ENCODE data around the gene CEP126.
A peak's percentile ranks its signal among the peaks of the same experiment; 100 is the strongest.
"Not testable (repeated sequence)": the region's sequence is repeated elsewhere in the genome, so short reads cannot be mapped to it uniquely, and the experiment has no call there.

Gene CEP126

DNA sequence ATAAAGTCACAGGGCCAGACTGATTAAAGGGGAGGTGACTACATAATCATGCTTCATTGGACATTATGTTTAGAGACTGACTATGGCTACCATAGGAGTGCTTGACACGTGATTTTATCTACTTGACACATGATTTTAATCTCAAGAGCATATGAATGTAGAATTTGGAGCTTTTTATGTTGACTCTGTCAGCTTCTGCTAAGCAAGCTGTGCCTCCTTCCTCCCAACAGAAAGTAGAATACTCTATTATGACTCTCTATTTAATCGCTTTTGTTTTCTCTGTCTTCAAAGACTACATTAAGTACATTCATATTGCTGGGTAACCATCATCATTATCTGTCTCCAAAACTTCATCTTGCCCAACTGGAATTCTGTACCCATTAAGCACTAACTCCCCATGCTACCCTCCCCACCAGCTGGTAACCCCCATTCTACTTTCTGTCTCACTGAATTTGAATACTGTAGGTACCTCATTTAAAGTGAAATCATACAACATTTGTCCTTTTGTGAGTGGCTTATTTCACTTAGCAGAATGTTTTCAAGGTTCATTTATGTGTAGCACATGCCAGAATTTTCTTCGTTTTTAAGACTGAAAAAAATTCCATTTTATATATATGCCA lies 26.2 kb downstream of the CEP126 start:
- no peak for DNase-seq

DNA sequence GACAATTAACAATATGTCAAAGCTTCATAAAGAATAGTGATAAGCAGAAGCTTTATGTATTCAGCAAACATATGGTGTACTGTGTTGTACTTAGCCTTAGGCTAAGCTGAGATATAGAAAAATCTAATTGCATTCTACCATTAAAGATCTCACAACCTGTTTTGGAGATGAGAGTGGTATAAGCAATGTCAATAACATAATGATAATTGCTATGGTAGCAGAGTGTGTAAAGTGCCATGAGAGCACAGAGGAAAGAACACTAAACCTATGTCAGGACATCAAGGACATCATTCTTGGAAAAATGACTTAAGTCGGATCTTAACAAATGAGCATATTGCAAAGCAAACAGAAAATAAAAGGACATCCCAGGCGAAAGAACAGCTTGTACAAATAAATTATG lies 30.1 kb downstream of the CEP126 start:
- DNase-seq, result no peak

DNA sequence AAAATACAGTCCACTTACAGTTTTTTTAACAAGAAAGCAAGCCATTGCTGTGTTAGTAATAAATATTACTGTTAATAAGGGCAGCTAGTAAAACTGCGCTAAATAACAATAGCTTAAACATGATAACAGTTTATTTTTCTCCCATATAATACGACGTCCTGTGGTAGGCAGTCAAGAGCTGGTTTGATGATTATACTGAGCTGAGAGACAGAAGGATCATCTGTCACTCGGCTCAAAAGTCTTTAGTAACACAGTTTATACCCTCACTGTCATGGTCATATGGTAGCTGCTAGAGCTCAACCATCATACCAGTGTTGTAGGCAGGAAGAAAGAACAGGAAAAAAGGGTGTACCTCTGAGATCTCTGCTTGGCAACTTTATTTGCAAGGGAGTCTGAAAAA lies 30.6 kb downstream of the CEP126 start:
- DNase-seq, result no peak

DNA sequence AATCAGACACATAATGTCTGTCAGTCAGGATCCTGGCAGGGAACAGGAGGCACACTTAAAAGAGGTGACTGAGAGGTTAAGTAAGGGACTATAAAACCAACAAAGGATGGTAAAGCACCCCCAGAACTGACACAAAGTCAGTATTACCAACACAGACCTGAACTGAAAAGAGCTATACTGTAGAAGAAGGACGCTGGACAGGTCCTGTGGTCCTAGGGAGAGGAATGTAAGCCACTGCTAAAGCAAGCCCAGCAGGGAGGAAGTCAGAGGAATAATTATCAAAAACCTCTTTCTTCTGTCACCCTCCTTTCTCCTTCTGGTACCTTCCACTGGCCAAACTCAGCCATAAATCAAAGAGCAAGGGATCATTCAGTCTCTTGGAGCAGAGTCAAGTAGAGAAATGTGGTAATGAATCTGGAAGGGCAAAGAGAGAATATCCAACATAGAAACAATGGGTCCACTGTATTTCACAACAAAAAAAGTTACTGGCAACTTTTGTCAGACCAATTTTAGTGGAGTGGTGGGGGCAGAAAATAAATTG lies 34.9 kb downstream of the CEP126 start:
- no peak for DNase-seq

DNA sequence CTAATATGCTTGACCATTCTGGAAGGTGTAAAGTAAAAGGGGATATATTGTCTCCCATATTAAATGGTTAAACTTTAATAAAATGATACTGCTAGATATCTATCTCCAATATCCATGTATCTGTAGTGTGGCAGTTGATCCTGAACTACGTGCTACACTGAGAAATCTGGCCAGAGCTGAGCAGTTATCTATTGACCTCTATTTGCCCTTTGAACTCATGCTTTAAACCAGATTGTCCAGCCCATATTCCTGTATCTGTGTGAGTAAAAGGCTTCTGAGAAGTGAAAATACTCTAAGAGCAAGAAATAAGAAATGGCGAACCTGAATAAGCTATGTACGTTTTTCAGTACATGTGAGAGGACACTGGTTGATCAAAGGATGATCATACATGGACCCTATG lies 40.5 kb downstream of the CEP126 start:
- DNase-seq, result no peak

DNA sequence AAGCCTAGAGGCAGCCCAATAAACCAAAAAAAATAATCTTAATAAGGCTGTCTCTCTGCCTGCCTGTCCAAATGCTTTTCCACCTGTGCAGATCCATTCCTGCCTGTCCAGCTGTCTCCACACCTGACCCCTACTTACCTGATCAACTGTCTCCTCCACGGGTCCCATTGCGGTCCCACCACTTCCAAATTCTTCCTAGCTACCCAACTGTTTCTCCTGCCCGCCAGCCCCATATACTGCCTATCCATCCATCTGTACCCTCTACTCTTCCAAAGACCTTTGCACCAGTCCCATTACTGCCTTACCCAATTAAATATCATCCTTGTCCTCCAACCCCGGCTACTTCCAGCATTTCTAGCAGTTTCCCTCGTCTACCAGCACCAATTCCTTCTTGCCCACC lies 40.9 kb downstream of the CEP126 start:
- no peak for DNase-seq

DNA sequence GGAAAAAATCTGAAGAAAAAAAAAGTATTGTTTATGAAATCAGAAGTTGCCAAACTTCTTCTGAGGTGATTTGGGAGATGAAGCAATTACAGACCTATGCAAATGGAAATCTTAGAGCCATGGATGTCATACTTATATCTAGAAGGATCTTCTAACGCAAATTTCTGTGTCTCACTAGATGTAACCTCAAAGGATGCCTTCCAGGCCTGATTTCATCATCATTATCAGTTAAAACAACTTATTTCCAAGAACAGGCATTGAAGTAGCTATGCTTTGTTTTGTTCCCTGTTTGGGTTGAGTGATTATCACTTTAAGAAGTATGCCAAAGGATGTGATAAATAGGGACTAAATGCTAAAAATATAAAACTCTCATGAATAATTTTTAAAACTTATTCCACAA lies 45.4 kb downstream of the CEP126 start:
- DNase-seq, result no peak

DNA sequence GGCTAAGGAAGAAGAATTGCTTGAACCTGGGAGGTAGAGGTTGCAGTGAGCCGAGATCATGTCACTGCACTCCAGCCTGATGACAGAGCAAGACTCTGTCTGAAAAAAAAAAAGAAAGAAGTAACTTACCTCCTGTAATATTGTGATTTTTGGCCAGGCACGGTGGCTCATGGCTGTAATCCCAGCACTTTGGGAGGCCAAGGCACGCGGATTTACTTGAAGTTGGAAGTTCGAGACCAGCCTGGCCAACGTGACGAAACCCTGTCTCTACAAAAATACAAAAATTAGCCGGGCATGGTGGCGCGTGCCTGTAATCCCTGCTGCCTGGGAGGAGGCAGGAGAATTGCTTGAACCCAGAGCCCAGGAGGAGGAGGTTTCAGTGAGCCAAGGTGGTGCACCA lies 49.4 kb downstream of the CEP126 start:
- not testable (repeated sequence) for DNase-seq

DNA sequence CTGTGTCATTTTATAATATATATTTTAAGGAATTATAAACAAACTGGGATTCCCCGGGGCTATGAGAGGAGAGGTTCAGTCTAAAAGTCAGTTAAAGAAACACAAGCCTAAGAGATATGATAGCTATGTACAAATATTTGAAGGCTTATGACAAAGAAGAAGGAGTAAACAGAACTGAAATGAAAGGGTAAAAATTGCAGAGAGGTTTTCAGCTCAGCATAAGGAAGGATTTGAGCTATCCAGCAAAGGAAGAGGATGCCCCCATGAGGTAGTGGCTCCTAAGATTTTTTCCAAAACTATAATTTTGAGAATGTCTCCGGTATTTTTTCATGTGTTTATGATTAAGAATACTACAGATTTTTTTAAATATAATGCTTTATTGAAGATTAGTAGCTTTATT lies 59.4 kb downstream of the CEP126 start:
- no peak for DNase-seq

DNA sequence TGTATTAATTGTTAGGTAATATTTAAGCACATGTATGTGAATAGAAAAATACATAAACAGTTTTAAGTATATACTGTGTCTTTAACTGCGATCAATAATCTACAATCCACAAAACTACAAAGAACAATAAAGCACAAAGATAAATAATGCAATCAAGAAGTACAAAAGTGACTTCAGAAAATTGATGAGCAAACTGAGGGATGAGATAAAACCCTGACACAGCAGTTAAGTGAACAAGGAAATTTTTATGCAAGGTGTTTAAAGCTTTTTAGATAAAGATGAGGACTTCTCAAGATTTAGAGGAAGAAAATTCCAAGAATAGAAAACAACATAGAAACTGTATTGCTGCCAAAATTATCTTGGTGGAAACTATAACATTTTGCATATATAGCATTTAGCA lies 60.0 kb downstream of the CEP126 start:
- DNase-seq, result no peak

DNA sequence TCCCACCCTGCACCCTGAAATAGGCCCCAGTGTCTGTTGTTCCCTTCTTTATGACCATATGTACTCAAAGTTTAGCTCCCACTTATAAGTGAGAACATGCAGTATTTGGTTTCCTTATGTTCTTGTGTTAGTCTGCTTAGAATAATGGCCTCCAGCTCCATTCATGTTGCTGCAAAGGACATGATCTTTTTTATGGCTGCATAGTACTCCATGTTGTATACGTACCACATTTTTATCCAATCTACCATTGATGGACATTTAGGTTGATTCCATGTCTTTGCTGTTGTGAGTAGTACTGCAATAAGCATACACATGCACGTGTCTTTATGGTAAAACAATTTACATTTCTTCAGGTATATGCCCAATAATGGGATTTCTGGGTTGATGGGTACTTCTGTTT lies 60.9 kb downstream of the CEP126 start:
- DNase-seq, result no peak

DNA sequence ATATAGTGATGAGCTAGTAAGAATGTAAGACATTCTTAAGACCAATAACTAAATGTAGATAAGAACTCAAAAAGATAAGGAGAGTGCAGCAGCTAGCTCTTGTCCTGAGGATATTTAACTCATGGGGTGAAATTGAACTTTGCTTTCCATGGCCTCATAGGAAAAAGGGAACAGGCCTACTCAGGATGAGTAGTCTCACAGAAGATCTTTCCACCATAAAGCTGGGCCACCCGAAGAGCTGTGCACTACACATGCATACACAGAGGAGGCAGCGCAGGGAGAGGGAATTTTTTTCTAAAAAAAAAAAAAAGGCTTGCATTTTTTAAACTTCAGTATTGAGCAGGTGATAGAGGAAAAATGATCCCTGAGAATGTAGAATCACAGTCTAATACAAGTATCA lies 72.6 kb downstream of the CEP126 start:
- no peak for DNase-seq

DNA sequence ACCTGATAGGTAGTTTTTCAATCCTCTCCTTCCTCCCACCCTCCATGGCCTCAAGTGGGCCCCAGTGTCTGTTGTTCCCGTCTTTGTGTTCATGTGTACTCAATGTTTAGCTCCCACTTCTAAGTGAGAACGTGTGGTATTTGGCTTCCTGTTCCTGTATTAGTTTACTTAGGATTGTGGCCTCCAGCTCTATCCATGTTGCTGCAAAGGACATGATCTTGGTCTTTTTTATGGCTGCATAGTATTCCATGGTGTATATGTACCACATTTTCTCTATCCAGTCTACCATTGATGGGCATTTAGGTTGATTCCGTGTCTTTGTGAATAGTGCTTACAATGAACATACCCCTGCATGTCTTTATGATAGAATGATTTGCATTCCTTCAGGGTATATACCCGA lies 78.4 kb downstream of the CEP126 start:
- no peak for DNase-seq

DNA sequence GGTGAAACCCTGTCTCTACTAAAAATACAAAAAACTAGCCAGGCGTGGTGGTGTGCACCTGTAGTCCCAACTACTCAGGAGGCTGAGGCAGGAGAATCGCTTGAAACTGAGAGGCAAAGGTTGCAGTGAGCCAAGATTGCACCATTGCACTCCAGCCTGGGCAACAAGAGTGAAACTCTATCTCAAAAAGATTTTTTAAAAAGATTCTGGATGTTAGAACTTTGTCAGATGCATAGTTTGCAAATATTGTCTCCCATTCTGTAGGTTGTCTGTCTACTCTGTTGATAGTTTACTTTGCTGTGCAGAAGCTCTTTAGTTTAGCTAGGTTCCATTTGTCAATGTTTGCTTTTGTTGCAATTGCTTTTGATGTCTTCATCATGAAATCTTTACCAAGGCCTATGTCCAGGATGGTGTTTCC lies 79.3 kb downstream of the CEP126 start:
- DNase-seq, result not testable (repeated sequence)

DNA sequence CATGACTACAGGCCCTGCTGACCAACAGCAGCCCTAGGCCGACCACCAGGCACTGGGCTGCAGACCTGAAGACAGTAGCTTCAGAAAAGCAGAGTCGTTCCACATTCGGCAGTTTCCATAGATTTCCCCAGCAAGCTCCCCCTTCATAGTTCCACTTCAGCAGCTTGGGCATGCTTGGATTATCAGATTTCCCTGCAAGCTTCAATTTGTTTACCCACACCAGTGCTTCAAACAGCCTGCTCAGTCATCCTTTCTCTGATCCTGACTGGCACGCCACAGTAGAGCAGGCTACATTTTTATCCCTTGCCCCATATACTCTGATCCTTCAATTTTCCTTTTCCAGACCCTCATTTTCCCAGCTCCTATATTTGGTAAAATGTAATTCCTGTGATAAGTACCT lies 81.3 kb downstream of the CEP126 start:
- no peak for DNase-seq

DNA sequence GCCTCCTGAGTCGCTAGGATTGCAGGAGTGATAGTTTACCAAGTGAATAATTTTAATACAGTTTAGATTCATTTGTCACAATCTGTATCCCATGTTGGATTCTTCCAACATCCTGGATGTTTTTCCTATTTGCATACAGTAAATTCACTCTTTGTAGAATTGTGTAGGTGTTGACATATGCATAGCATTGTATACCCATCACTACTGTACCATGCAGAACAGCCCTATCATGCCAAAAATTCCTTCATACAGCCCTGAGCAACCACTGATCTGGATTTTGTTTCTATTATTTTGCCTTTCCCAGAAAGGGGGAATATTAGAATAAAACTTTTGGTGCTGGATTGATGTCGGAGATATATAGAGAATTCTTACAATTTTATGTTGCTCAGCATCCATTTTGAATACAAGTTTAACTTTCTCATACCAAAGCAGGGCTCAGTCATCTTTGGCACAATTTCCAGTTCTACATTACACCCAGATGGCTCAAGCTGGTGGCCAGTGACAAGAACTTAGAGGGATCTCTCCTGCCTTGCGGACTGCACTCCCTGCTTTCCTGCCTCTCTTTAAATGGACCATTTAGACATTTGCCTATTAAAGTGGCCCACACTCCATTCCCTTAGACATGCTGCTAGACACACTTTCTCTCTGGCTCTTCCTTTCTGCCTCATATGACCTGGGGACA lies 87.0 kb downstream of the CEP126 start:
- DNase-seq, result no peak

DNA sequence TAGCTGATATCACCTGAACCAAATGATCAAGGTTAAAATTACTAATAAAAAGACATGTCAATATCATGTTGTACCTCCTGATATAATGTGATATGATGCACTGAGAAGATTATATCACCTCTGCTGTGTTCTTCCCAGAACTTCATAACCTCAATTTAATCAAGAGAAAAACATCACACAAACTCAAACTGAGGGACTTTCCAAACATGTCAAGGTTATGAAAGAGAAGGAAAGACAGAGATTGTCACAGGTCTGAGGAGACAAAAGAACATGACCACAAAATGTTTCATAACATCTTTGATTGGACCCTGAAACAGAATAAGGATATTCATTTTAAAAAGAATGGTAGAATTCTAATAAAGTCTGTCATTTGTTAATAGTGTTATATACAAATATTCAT lies 89.4 kb downstream of the CEP126 start:
- DNase-seq, result no peak

DNA sequence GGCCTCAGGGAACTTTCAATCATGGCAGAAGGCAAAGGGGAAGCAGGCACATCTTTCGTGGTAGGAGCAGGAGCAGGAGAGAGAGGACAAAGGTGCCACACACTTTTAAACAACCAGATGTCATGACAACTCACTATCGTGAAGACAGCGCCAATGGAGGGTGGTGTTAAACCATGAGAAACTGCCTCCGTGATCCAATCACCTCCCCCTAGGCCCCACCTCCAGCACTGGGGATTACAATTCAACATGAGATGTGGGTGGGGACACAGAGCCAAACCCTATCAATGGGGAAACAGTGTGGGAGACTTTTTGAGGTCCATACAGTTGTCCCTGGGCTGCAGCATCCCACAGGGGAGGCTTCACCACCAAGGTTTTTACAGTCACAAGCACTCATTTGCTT lies 90.5 kb downstream of the CEP126 start:
- DNase-seq, result no peak

DNA sequence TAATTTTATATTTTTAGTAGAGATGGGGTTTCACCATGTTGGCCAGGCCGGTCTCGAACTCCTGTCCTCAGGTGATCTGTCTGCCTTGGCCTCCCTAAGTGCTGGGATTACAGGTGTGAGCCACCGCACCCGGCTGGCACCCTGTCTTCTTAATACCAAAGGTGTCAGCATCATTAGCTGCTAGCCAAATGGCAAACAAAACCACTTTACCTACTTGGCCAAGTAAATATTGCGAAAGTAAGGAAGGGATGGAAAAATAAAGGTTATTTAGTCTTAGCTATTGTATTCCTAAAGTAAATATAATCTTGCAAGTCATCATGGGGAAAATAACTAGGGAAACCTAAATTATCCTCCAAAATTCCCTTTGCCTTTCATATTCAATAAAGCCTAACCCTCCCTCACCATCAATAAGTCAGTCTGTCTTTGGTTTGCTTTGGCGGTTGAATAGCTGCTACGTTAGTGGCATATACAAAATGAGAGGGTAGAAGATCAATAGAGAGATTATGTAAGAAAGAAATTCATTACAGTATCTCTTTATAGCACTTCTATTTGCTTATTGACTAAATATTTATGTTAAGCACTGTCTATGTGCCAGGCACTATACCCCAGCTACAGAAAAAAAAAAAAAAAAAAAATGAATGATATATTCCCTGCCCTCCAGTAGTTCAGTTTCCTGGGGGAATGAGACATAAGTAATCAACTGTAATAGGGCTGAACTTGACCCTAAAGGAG lies 92.2 kb downstream of the CEP126 start:
- DNase-seq, result no peak

DNA sequence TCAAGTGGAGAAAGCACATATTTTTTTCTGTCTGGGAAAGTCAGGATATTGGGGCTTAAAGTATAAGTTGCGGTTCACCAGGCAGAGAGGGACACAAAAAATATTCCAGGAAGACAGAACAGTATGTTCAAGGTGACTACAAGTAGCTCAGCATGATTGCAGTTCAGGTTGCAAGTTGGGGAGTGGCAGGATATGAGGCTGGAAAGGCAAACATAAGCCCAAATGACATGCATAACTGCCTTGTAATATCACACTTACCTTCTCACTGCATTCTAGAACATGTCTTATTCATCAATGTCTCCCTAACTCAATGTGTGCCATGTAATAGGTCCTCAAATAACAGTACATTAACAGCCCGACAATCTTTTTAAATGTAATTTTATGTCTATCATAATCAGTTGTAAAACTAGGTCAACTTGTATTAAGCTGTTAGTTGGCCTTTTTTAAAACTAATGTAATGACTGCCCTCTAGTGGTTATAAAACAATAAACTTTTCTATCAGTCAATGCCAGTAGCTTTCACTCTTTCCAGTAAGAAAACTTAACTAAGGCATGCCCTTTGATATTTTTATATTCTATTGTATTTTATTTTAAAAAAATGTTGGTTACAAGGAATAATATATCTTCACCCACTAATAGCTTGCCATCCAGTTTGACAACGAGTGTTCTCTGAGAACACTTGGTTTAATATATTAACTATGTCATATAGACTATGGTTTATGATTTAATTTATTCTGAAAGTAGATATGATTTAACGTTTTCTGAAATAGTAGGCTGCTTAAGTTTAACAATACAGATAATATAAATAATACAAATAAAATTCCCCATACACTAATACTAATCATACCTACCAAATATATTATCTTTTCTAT lies 93.0 kb downstream of the CEP126 start:
- DNase-seq, result peak; percentile 22

DNA sequence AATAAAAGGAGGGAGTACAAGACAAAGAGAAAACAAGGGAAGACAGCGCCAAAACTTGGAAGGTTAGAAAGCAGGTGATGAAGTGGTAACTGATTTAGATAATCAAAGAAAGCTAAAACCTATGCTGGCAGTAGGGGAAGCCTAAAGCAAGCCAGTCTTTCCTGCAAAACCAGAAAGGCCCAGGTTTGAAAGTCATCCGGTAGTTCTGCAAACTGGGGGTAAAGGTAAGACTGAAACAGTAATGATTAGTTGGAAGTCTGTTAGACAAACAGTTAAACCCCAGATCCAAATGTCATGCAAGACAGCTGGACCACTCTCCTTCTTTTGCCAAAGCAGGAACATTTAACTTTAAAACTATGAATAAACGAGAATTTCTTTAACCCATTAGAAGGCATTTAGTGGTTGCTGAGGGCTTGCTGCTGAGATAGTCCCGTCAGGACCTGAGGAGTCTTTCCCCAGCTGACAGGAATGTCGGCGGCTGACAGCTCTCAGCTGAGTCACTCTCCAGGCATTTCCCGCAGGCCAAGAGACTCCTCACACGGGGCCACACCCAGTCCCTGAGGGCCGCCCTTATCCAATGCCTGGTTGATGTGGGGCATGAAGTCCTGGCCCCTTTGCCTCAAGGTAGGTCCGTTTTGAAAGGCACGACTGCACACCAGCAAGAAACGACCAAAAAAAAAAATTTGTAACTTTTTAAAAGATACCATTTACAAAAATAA lies 96.1 kb downstream of the CEP126 start:
- no peak for DNase-seq

DNA sequence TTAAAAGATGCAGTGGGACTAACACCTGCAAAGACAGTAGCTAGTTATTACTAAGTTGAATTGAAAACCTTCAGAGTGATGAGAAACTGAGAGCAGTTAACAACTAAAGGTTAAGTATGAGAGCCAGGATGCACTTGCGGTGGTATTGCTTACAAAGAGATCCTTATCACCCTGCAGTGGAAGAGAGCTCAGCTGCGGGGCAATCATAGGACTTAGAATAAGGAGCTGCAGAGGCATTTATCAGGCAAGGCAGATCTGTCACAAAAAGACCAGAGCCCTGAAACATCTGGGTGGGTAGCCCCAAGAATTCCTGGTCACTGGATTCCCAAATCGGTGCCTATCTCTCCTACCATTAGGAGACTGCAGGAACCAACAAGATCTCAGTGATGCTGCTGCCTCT lies 98.1 kb downstream of the CEP126 start:
- DNase-seq, result no peak

Data from RPMI8226 (cell line).